Endothelial cell of umbilical vein (primary cell): Measurements from ENCODE around the gene CLCN2.

ENCODE experiments used
- CTCF ChIP-seq, 2 donors: IDR thresholded peaks; 1 replicate in 1 of 2; 2 replicates in 1 of 2; pipeline ENCODE4 v1.5.1; 2011; ENCODE audit warnings: low read length in 2 of 2, mild to moderate bottlenecking in 2 of 2, moderate library complexity in 2 of 2, control low read depth in 1 of 2, inconsistent platforms in 1 of 2, low read depth in 1 of 2; ENCODE audit not compliant: insufficient read depth in 1 of 2; ENCODE audit errors: extremely low read depth in 1 of 2
- EZH2 ChIP-seq: IDR thresholded peaks from 2 replicates; pipeline ENCODE4 v1.6.1; 2012; ENCODE audit warnings: borderline replicate concordance, low read depth, mild to moderate bottlenecking, moderate library complexity, low read length, inconsistent platforms; ENCODE audit not compliant: severe bottlenecking
- FOS ChIP-seq: IDR thresholded peaks from 2 replicates; pipeline ENCODE4 v1.6.1; 2011; ENCODE audit warnings: mild to moderate bottlenecking, low read length, moderate library complexity, borderline replicate concordance; ENCODE audit not compliant: insufficient read depth
- JUN ChIP-seq: IDR thresholded peaks from 2 replicates; pipeline ENCODE4 v1.6.1; 2011; ENCODE audit warnings: borderline replicate concordance, low read depth; ENCODE audit not compliant: insufficient read length, insufficient read depth
- MAX ChIP-seq: IDR thresholded peaks from 2 replicates; pipeline ENCODE4 v1.6.1; 2011; ENCODE audit not compliant: insufficient read depth, insufficient read length
- POLR2A ChIP-seq: IDR thresholded peaks from 2 replicates; pipeline ENCODE4 v1.6.1; 2012; ENCODE audit warnings: low read depth, mild to moderate bottlenecking, control low read depth, low read length
- POLR2AphosphoS5 ChIP-seq: IDR thresholded peaks from 2 replicates; pipeline ENCODE4 v1.6.1; 2012; ENCODE audit warnings: low read depth, mild to moderate bottlenecking, control low read depth, low read length, moderate library complexity; ENCODE audit not compliant: insufficient read depth

GRCh38 chr3:184351511-184352148 is 9.8 kb downstream of the CLCN2 start:
- TF ChIP-seq CTCF (IDR thresholded peaks at IDR 0.05; ENCODE audit: extremely low read depth in 1 of 2, insufficient read depth in 1 of 2, low read depth in 1 of 2, low read length in 2 of 2) (no peak), FOS (no peak), EZH2 (no peak), POLR2A (no peak), MAX (no peak), JUN (no peak), POLR2AphosphoS5 (no peak)
